ENCODE results near the gene LDLRAD2.
"Not testable (repeated sequence)": the region's sequence is repeated elsewhere in the genome, so short reads cannot be mapped to it uniquely, and the experiment has no call there.

The LDLRAD2 gene, protein sequence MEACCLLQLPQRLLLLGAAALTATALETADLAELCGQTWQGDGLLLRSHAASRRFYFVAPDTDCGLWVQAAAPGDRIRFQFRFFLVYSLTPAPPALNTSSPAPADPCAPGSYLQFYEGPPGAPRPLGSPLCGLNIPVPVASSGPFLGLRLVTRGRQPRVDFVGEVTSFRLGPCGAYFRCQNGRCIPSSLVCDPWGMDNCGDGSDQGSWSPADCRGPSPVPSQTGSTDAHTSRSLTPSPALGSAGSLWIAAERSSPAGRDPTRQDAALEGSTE

GRCh38 chr1:21811875-21812305 is at the start of gene LDLRAD2:
LDLRAD2 (plus strand) TSS chr1:21812265; CDS start chr1:21812452, 187 bp downstream.
- DNase-seq (ENCODE audit: low spot score) = peak; percentile 55

- DNase-seq (ENCODE audit: low spot score) = no peak
Observed at GRCh38 chr1:21763236-21763635, 48.8 kb upstream of the LDLRAD2 start.

- DNase-seq (ENCODE audit: low spot score) = no peak
Observed at GRCh38 chr1:21763694-21764419, 48.2 kb upstream of the LDLRAD2 start.

DNA sequence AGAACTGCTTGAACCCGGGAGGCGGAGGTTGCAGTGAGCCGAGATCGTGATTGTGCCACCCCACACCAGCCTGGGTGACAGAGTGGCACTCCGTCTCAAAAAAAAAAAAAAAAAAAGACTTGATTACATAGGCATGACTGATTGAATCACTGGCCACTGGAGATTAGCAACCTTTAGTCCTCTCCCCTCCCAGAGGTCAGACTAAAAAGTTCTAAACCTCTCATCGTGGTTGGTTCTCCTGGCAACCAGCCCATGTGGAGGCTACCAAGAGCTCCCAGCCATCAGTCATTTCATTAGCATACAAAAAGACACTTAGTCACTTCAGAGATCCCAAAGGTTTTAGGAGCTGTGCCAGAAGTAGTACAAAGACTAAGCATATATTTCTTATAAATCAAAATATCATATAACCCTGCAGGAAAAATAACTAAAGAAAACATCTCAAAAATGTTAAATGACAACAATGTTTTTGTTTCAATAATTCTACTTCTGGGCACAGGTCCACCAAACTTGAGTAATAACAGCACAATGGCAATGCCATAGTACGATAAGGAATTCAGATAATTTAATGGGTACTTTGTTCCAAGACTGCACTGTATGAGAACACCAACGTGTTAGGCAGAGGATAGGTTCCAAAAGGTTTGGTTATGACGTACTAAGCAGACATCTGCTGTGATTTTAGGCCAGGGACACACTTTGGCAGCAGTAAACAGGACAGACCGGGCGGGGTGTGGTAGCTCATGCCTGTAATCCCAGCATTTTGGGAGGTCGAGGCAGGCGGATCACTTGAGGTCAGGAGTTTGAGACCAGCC is 47.2 kb upstream of the LDLRAD2 start:
- peak; percentile 99 for DNase-seq (ENCODE audit: low spot score)

DNA sequence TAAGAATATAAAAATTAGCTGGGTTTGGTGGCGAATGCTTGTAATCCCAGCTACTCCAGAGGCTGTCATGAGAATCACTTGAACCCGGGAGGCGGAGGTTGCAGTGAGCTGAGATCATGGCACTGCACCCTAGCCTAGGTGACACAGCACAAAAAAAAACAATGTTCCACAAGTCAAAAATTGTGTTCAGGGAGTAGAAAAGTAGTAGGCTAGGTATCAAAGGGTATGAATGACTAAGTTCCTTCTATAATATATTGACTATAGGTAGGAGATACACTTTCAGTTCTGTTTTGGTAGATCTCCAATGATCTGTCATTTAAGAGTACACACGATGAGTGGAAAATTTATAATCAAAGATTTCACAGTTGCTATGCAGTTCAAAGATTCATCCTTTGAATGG is 45.9 kb upstream of the LDLRAD2 start:
- no peak for DNase-seq (ENCODE audit: low spot score)

DNA sequence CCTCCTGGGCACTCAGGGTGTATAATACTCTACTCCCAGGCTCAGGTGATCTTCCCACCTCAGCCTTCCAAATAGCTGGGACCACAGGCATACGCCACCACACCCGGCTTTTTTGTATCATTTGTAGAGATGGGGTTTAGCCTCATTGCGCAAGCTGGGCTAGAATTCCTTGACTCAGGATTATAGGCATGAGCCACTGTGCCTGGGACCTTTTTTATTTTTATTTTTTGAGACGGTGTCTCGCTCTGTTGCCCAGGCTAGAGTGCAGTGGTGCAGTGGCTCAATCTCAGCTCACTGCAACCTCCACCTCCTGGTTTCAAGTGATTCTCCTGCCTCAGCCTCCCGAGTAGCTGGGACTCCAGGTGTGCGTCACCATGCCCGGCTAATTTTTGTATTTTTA is 45.0 kb upstream of the LDLRAD2 start:
- DNase-seq (ENCODE audit: low spot score) = not testable (repeated sequence)

DNA sequence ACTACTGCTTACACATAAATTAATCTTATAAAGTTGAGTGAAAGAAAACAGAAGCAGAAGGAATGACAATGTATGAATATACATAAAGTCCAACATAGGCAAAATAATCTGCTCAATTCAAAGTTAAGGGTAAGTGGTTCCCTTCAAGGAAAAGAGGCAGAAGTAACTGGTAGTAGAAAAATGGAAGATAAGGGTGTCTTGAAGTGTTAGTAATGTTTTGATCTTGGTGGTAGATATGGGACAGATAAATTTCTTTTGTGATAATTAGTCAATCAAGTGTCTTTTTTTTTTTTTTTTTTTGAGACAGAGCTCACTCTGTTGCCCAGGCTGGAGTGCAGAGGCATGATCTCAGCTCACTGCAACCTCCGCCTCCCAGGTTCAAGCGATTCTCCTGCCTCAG is 41.9 kb upstream of the LDLRAD2 start:
- no peak for DNase-seq (ENCODE audit: low spot score)

GRCh38 chr1:21770602-21771001 is 41.5 kb upstream of the LDLRAD2 start:
- not testable (repeated sequence) for DNase-seq (ENCODE audit: low spot score)

DNA sequence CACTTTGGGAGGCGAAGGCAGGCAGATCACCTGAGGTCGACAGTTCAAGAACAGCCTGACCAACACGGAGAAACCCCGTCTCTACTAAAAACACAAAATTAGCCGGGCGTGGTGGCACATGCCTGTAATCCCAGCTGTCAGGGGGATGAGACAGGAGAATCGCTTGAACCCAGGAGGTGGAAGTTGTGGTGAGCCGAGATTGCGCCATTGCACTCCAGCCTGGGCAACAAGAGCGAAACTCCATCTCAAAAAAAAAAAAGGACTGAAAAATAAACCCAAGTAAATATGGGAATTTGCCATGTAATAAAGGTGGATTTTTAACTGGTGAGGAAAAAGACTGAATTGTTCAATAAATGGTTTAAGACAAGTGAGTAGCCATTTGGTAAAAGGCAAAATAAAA is 40.4 kb upstream of the LDLRAD2 start:
- DNase-seq (ENCODE audit: low spot score) = not testable (repeated sequence)

GRCh38 chr1:21773585-21773984 is 38.5 kb upstream of the LDLRAD2 start:
- DNase-seq (ENCODE audit: low spot score) = no peak

- DNase-seq (ENCODE audit: low spot score) = no peak
Observed at GRCh38 chr1:21774835-21775549, 37.1 kb upstream of the LDLRAD2 start.

DNA sequence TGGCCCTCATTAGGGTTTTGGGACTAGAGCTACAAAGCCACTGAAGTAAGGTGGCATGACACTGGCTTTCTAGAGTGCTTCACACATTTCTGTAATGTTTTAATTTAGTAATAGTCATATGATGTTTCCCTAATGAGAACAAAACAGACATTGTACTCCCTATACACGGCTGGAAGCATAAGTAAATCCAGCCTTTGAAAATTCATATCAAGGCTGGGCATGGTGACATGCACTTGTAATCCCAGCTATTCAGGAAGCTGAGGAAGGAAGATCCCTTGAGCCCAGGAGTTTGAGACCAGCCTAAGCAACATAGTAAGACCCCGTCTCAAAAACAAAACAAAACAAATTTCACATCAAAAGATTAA is 36.5 kb upstream of the LDLRAD2 start:
- no peak for DNase-seq (ENCODE audit: low spot score)

- no peak for DNase-seq (ENCODE audit: low spot score)
Observed at GRCh38 chr1:21775985-21776562, 36.0 kb upstream of the LDLRAD2 start.

DNA sequence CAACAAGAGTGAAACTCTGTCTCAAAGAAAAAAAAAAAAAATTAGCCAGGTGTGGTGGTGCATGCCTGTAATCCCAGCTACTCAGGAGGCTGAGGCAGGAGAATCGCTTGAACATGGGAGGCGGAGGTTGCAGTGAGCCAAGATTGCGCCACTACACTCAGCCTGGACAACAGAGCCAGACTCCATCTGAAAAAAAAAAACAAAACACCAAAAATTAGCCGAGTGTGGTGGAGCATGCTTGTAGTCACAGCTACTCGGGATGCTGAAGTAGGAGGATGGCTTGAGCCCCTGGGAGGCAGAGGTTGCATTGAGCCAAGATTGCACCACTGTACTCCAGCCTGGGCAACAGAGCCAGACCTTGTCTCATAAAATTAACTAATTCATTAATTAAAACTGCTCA is 35.1 kb upstream of the LDLRAD2 start:
- DNase-seq (ENCODE audit: low spot score) = not testable (repeated sequence)

GRCh38 chr1:21778405-21778727 is 33.7 kb upstream of the LDLRAD2 start:
- DNase-seq (ENCODE audit: low spot score) = no peak

DNA sequence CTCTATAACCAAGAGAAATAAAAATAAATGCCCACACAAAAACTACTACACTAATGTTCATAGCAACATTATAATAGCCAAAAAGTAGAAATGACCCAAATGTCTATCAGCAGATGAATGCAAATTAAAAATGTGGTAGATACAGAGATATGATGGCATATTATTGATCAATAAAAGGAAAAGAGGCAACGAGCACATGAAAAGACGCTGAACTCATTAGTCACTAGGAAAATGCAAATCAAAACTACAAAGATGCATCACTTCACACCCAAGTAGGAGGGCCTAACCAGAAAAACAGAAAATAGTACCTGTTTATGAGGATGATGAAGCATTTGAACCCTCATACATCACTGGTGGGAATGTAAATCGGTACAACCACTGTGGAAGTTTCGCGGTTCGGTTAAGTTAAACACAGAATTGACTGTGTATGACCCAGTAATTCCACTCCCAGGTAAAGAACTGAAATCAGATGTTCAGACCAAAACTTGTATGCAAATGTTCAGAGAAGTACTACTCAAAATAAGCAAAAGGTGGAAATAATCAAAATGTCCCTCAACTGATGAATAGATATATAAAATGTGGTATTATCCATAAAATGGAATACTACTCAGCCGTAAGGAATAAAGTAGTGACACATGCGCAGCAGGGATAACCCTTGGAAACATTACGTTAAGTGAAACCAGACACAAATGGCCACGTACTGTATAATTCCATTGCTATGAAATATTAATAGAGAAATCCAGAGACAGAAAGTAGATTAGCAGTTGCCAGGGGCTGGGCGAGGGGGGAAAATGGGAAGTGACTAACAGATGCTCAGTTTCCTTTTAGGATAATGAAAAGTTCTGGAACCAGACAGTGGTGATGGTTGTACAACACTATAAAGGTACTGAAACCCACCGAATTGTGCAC is 32.2 kb upstream of the LDLRAD2 start:
- DNase-seq (ENCODE audit: low spot score) = peak; percentile 67

DNA sequence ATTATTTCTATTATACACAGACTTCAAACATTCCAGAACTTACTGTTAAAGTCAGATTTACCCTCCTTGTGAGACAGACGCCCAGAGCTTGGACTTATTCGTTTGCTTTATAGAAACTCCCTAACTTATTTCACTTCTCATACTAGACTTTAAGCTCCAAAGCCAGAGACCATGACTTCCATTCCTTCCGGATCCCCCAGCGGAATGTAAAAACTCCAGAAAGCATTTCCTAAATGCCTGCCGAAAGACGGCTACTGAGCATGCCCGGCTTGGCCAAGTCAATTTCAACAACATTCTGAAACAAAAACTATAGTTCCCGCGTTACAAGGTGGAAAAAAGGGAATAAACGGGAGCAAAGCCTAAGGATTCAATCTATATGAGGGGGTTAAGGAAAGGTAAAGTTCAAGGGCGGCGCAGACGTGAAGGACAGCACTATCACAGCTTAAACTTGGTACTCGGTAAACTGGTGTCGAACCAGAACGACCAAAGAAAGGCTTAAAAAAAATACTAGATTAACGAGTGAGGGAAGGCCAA is 30.2 kb upstream of the LDLRAD2 start:
- peak; percentile 55 for DNase-seq (ENCODE audit: low spot score)

- DNase-seq (ENCODE audit: low spot score) = peak; percentile 51
Observed at GRCh38 chr1:21782349-21782867, 29.7 kb upstream of the LDLRAD2 start.

- DNase-seq (ENCODE audit: low spot score) = peak; percentile 91
Observed at GRCh38 chr1:21782868-21783678, 29.0 kb upstream of the LDLRAD2 start, which contains the start of gene USP48. USP48 (minus strand) TSS chr1:21783149; CDS start chr1:21782957, 192 bp downstream.
